Body of pancreas (tissue), 4 donors: Measurements from ENCODE around the gene OGFR. TPM values are rescaled to one million over a fixed set of nuclear protein-coding genes. Genes with fewer than 3 reads are reported as not detected.
A peak's percentile ranks its signal among the peaks of the same experiment; 100 is the strongest.

ENCODE experiments used
- ATAC-seq: fragments of 150-250 bp; one replicate; pipeline ENCODE4 v1.9.1; 2016
- DNase-seq, 4 donors: peaks; one replicate each; pipeline ENCODE4 v3.0.0-alpha.2; 2019
- H3K27ac ChIP-seq, 4 donors: fragments of 200-600 bp; sonication (generic); 1 replicate in 3 of 4; 2 replicates in 1 of 4; pipeline versions ENCODE4 v1.5.1 to v1.6.1; 2016 to 2019; ENCODE audit warnings: mild to moderate bottlenecking in 1 of 4, mixed read lengths in 1 of 4, moderate library complexity in 1 of 4
- H3K27me3 ChIP-seq, 2 donors: fragments of 200-600 bp; sonication (generic); one replicate each; pipeline ENCODE4 v1.6.0; 2016; ENCODE audit warnings: mild to moderate bottlenecking in 1 of 2
- H3K36me3 ChIP-seq, 2 donors: fragments of 200-600 bp; sonication (generic); replicated peaks in 1 of 2; 2 replicates each; pipeline ENCODE4 v1.5.1; 2016; ENCODE audit warnings: low read depth in 2 of 2; ENCODE audit not compliant: insufficient read depth in 1 of 2
- H3K4me1 ChIP-seq: fragments of 200-600 bp; sonication (generic); one replicate; pipeline ENCODE4 v1.6.0; 2016
- H3K4me3 ChIP-seq, 2 donors: fragments of 200-600 bp; sonication (generic); 1 replicate in 1 of 2; 2 replicates in 1 of 2; pipeline ENCODE4 v1.5.1; 2016 to 2019
- H3K9me3 ChIP-seq, 3 donors: fragments of 200-600 bp; sonication (generic); 1 replicate in 2 of 3; 2 replicates in 1 of 3; pipeline ENCODE4 v1.5.1; 2016
- CTCF ChIP-seq, 7 experiments: fragments of 450-650 bp in 4 of 7; fragments of 200-600 bp in 3 of 7; sonication (generic) in 3 of 7; IDR thresholded peaks; one replicate each; pipeline ENCODE4 v1.5.1; 2016 to 2019; ENCODE audit warnings: antibody characterized with exemption in 7 of 7
- POLR2A ChIP-seq, 3 donors: fragments of 450-650 bp; IDR thresholded peaks; one replicate each; pipeline ENCODE4 v1.6.1; 2016; ENCODE audit warnings: antibody characterized with exemption in 3 of 3, mild to moderate bottlenecking in 2 of 3
- WGBS, 2 donors: methylation state at CpG; one replicate each; pipeline ENCODE4 v1.1.5; 2017; 5-methylcytosine and 5-hydroxymethylcytosine counted together
- intact Hi-C: fragments of 100-400 bp; cut with DNase I; formaldehyde crosslinking; loops from one replicate; pipeline ENCODE4 v1.15.1; 2023
- total RNA-seq, 2 donors: library from RNA; depleted of rRNA; stranded (reverse); fragments of >200 nt; gene quantifications; one replicate each; pipeline ENCODE4 v1.1.0, GENCODE V29; 2016

The OGFR gene
- total RNA-seq, 2 donors from 2014 or later = 46.4 to 47.8 TPM

GRCh38 chr20:62819494-62820174 is 15.0 kb downstream of the OGFR start:
- WGBS, 2 donors = 41 to 51% methylated on average over 7 to 16 of the region's 16 CpGs
- no peaks in the 10 kb centered on the region for H3K9me3 ChIP-seq
- no peaks in the 10 kb centered on the region for H3K36me3 ChIP-seq
- TF ChIP-seq POLR2A (IDR thresholded peaks at IDR 0.05) (no peak), CTCF (IDR thresholded peaks at IDR 0.05) (no peak)
- peaks cover 0 to 25% of the 10 kb centered on the region in 2 donors for H3K27me3 ChIP-seq
- H3K27ac ChIP-seq = no peak overlapping the region
- DNase-seq (no peak), ATAC-seq (no peak)
- H3K4me3 ChIP-seq = no peak overlapping the region
- intact Hi-C loops = no loop called here
- H3K4me1 ChIP-seq = peaks cover 71% of the 10 kb centered on the region

DNA sequence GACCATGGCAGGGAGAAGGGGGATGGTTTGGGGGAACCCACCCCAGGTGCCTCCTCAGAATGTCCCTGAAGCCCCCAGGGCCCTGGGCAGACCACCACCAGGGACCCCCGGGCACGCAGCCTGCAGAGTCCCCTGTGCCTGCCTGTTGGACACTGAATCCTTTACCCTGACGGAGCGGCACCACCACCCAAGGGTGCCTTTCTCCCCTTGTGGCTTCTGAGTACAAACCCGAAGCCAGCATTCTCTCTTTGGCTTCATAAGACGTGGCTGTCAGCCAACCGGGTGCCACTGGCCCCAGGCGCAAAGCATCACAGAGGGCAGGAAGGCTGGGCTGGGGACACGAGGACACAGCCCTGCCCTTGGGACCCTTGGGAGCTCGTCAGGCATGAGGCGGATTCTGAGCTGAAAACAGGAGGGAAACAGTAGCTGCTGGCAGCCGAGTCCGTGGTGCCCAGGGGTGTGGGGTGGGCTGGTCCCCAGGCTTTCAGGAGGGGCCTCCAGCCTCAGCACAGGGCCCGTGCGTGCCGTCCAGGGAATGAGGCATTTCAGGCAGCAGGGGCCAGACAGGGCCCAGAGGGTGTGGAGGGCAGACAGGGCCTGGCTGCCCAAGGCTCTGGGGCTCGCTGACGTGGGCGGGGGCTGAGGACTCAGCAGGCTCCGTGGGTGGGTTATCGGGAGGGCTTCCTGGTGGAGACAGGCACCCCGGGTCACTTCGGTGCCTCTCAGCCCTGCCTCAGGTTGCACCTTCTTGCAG is 15.8 kb downstream of the OGFR start:
- no peak overlapping the region for H3K27ac ChIP-seq
- no peaks in the 10 kb centered on the region for H3K9me3 ChIP-seq
- H3K4me3 ChIP-seq = no peak overlapping the region
- ATAC-seq = no peak
- H3K4me1 ChIP-seq = peaks cover 69% of the 10 kb centered on the region
- H3K27me3 ChIP-seq = peaks cover 0 to 22% of the 10 kb centered on the region in 2 donors
- no peaks in the 10 kb centered on the region for H3K36me3 ChIP-seq
- 60 to 70% methylated on average over 12 to 23 of the region's 23 CpGs for WGBS, 2 donors
- TF ChIP-seq POLR2A (IDR thresholded peaks at IDR 0.05) = no peak
- intact Hi-C loops = no loop called here
- no peak for DNase-seq

DNA sequence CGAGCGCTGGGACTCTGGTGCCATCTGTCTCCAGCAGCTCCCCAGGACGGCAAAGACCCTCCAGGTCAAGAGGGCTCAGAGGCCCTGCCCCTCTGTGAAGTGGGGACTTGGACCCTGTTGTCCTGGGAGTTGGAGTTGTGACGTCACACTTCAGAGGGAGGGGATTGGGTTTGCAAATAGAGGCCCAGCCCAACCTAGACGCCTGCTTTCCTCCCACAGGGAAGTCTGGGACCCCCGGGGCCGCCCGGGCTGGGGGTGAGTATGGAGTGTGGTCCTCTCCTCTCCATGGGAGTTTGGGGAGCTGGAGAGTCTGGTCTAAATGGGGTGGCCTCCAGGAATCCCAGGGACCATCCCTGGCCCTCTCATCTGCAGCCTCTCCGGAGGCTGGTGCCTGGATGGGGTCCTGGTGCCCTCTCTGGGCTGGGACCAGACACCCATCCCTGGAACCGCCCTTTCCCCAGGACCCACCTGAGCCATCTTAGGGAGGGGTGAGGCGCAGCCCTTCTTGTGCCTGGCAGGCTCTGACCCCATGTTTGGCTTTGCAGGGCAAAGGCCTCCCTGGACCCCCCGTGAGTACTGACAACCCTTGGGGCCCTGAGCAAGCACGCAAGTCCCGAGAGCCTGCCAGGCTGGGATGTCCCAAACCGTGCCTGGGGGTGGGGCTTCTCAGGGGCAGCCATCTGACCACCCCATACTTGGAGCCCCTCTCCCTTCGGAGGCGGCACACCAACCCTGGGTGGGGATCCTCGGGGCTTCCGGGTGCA is 16.5 kb downstream of the OGFR start:
- DNase-seq = no peak
- Histone ChIP-seq H3K36me3 (no peaks in the 10 kb centered on the region), H3K4me1 (peaks cover 62% of the 10 kb centered on the region), H3K27me3 (peaks cover 0 to 15% of the 10 kb centered on the region in 2 donors), H3K9me3 (no peaks in the 10 kb centered on the region), H3K4me3 (no peak overlapping the region), H3K27ac (no peak overlapping the region)
- ATAC-seq = no peak
- no peak for TF ChIP-seq POLR2A (IDR thresholded peaks at IDR 0.05)
- TF ChIP-seq CTCF (IDR thresholded peaks at IDR 0.05) = no peak
- intact Hi-C loops = no loop called here
- 69 to 72% methylated on average over 6 to 18 of the region's 19 CpGs for WGBS, 2 donors

DNA sequence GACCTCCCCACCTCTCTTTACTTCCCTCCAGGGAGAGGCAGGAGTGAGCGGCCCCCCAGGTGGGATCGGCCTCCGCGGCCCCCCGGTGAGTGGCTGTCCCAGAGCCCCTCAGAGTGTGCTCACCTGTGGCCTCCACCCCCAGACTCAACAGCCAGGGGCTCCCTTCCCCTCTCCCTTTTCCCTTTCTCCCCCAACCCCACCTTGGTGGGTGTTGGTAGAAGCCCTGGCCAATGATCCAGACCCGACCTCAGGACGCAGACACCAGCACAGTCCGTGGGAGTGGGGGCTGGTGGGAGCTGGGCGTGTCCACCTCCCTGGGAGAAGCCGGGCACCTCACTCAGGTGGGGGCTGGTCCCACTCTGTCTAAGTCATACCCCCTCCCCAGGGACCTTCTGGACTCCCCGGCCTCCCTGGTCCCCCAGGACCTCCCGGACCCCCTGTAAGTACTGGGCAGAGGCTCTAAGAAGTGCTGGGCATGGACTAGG is 17.1 kb downstream of the OGFR start:
- 80 to 87% methylated on average over 3 to 11 of the region's 12 CpGs for WGBS, 2 donors
- Histone ChIP-seq H3K4me3 (no peak overlapping the region), H3K4me1 (peaks cover 56% of the 10 kb centered on the region), H3K36me3 (no peaks in the 10 kb centered on the region), H3K27ac (no peak overlapping the region), H3K9me3 (no peaks in the 10 kb centered on the region), H3K27me3 (peaks cover 0 to 10% of the 10 kb centered on the region in 2 donors)
- intact Hi-C loops = no loop called here
- no peak for DNase-seq
- no peak for ATAC-seq
- no peak for TF ChIP-seq CTCF (IDR thresholded peaks at IDR 0.05)
- TF ChIP-seq POLR2A (IDR thresholded peaks at IDR 0.05) = no peak

- no peak for ATAC-seq
- intact Hi-C loops = no loop called here
- no peak for DNase-seq
- TF ChIP-seq CTCF (IDR thresholded peaks at IDR 0.05) (no peak), POLR2A (IDR thresholded peaks at IDR 0.05) (no peak)
- Histone ChIP-seq H3K9me3 (no peaks in the 10 kb centered on the region), H3K27me3 (peaks cover 0 to 6% of the 10 kb centered on the region in 2 donors), H3K4me3 (no peak overlapping the region), H3K36me3 (no peaks in the 10 kb centered on the region), H3K27ac (peak overlapping the region in 2 of 4 donors; percentile 6 to 82), H3K4me1 (peaks cover 52% of the 10 kb centered on the region)
- 64 to 68% methylated on average over 4 to 7 of the region's 7 CpGs for WGBS, 2 donors
Measured at GRCh38 chr20:62822239-62822787, 17.7 kb downstream of the OGFR start.
